Measurements from ENCODE around the gene IFI30. TPM values are rescaled to one million over a fixed set of nuclear protein-coding genes. Genes with fewer than 3 reads are reported as not detected.

IFI30 gene
- total and polyA plus RNA-seq, 2 experiments from 2014 or later: 27.4 to 34.4 TPM

DNA sequence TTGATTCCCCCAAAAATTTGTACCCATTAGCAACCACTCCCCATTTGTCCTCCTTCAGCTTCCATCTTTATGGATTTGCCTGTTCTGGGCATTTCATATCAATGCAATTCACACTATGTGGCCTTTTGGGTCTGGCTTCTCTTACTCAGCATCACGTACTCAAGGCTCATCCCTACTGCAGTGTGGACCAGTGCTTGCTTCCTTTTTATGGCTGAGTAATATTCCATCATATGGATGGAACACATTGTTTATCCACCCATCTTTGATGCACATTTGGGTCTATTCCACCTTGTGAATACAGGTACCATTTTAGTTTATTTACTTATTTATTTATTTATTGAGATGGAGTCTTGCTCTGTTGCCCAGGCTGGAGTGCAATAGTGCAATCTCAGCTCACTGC lies 33.1 kb upstream of the IFI30 start:
- Mint-ChIP-seq H3K27me3 (ENCODE audit: insufficient read depth, low read depth, poor library complexity) (peaks cover 2% of the 10 kb centered on the region), H3K36me3 (ENCODE audit: low read depth) (peaks cover 36% of the 10 kb centered on the region), H3K27ac (no peak overlapping the region), H3K4me3 (no peak overlapping the region), H3K9me3 (no peaks in the 10 kb centered on the region; the same call in 2 of the 3 replicates), H3K4me1 (no peaks in the 10 kb centered on the region)
- Histone ChIP-seq H3K27ac (ENCODE audit: low read depth) (no peak overlapping the region), H3K9me2 (ENCODE audit: insufficient read depth) (no peaks in the 10 kb centered on the region), H3F3A (replicated peaks; ENCODE audit: low read depth) (no peaks in the 10 kb centered on the region), H3K36me3 (ENCODE audit: insufficient read depth) (peaks cover 6% of the 10 kb centered on the region), H3K27me3 (ENCODE audit: insufficient read depth) (no peaks in the 10 kb centered on the region), H3K4me3 (no peak overlapping the region), H4K20me1 (replicated peaks; ENCODE audit: insufficient read depth) (no peaks in the 10 kb centered on the region; the same call in 1 of the 2 replicates), H3K79me2 (replicated peaks; ENCODE audit: insufficient read depth) (no peaks in the 10 kb centered on the region), H3K4me1 (ENCODE audit: insufficient read depth) (no peaks in the 10 kb centered on the region), H2AFZ (no peak overlapping the region), H3K4me2 (no peak overlapping the region)
- ATAC-seq: no peak
- TF ChIP-seq REST (IDR thresholded peaks at IDR 0.05; ENCODE audit: unreplicated experiment): no peak
- TF ChIP-seq CREB1 (CRISPR knock-in tag; IDR thresholded peaks at IDR 0.05; ENCODE audit: low read depth): no peak
- TF ChIP-seq ETS1 (IDR thresholded peaks at IDR 0.05): no peak
- no peak for TF ChIP-seq JUNB (IDR thresholded peaks at IDR 0.05; ENCODE audit: unreplicated experiment)
- no peak for TF ChIP-seq EZH2phosphoT487 (IDR thresholded peaks at IDR 0.05; ENCODE audit: unreplicated experiment)
- TF ChIP-seq CTCF (conservative IDR thresholded peaks at IDR 0.05; ENCODE audit: low read depth in 2 of 2): no peak
- no peak for TF ChIP-seq EZH2 (IDR thresholded peaks at IDR 0.05; ENCODE audit: low read depth, unreplicated experiment)
- TF ChIP-seq STAT1 (IDR thresholded peaks at IDR 0.05; ENCODE audit: unreplicated experiment): no peak
- no peak for TF ChIP-seq ZNF114 (CRISPR knock-in tag; IDR thresholded peaks at IDR 0.05)
- DNase-seq (ENCODE audit: low spot score): no peak

DNA sequence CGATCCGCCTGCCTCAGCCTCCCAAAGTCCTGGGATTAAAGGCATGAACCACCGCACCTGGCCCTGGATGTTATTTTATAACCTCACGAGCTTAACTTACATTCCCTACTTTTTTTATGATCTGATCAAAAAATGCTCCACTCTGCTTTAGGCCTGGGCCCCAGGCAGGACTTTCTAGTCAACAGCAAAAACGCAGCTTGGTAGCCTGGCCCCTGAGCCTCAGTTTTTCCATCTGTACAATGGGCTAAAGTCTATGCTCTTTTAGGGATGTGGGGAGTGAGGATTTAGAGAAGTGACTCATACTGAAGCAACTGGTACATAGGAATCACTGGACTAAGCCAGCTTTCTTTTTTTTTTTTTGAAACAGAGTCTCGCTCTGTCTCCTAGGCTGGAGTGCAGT lies 32.6 kb upstream of the IFI30 start:
- Histone ChIP-seq H4K20me1 (replicated peaks; ENCODE audit: insufficient read depth) (no peaks in the 10 kb centered on the region; the same call in 1 of the 2 replicates), H3K9me2 (ENCODE audit: insufficient read depth) (no peaks in the 10 kb centered on the region), H3K27me3 (ENCODE audit: insufficient read depth) (no peaks in the 10 kb centered on the region), H3K4me1 (ENCODE audit: insufficient read depth) (no peaks in the 10 kb centered on the region), H3F3A (replicated peaks; ENCODE audit: low read depth) (no peaks in the 10 kb centered on the region), H3K4me3 (no peak overlapping the region), H3K36me3 (ENCODE audit: insufficient read depth) (peaks cover 6% of the 10 kb centered on the region), H3K27ac (ENCODE audit: low read depth) (no peak overlapping the region), H3K4me2 (no peak overlapping the region), H3K79me2 (replicated peaks; ENCODE audit: insufficient read depth) (no peaks in the 10 kb centered on the region), H2AFZ (no peak overlapping the region)
- Mint-ChIP-seq H3K9me3 (no peaks in the 10 kb centered on the region; the same call in 2 of the 3 replicates), H3K4me3 (no peak overlapping the region), H3K27ac (no peak overlapping the region), H3K36me3 (ENCODE audit: low read depth) (peaks cover 35% of the 10 kb centered on the region), H3K4me1 (no peaks in the 10 kb centered on the region), H3K27me3 (ENCODE audit: insufficient read depth, low read depth, poor library complexity) (peaks cover 2% of the 10 kb centered on the region)
- DNase-seq (ENCODE audit: low spot score) (no peak), ATAC-seq (no peak)
- TF ChIP-seq ZNF114 (CRISPR knock-in tag; IDR thresholded peaks at IDR 0.05) (no peak), ZNF331 (CRISPR knock-in tag; IDR thresholded peaks at IDR 0.05; ENCODE audit: low read depth) (no peak), CTCF (conservative IDR thresholded peaks at IDR 0.05; ENCODE audit: low read depth in 2 of 2) (no peak)

All from GM23338 (cell line).